Thoracic aorta endothelial cell (primary cell): ENCODE measurements around the gene SLC30A3. TPM values are rescaled to one million over a fixed set of nuclear protein-coding genes. Genes with fewer than 3 reads are reported as not detected.

Experiments used
- total RNA-seq: library from RNA; depleted of rRNA; stranded (reverse); fragments of >200 nt; gene quantifications from 2 replicates; pipeline ENCODE4 v1.2.3, GENCODE V29; 2012

The SLC30A3 gene, protein sequence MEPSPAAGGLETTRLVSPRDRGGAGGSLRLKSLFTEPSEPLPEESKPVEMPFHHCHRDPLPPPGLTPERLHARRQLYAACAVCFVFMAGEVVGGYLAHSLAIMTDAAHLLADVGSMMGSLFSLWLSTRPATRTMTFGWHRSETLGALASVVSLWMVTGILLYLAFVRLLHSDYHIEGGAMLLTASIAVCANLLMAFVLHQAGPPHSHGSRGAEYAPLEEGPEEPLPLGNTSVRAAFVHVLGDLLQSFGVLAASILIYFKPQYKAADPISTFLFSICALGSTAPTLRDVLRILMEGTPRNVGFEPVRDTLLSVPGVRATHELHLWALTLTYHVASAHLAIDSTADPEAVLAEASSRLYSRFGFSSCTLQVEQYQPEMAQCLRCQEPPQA
- 0.36 TPM in 1 of 2 replicates, not detected in the other for total RNA-seq

GRCh38 chr2:27262379-27263286 is at the start of gene SLC30A3:
Gene SLC30A3, minus strand, starts transcription at chr2:27263047. Its CDS starts 141 bp downstream, at chr2:27262906.

GRCh38 chr2:27308359-27308881 is 45.6 kb upstream of the SLC30A3 start, which contains the start of gene UCN:
Gene UCN, minus strand, starts transcription at chr2:27308445. Its CDS starts 550 bp downstream, at chr2:27307895.

DNA sequence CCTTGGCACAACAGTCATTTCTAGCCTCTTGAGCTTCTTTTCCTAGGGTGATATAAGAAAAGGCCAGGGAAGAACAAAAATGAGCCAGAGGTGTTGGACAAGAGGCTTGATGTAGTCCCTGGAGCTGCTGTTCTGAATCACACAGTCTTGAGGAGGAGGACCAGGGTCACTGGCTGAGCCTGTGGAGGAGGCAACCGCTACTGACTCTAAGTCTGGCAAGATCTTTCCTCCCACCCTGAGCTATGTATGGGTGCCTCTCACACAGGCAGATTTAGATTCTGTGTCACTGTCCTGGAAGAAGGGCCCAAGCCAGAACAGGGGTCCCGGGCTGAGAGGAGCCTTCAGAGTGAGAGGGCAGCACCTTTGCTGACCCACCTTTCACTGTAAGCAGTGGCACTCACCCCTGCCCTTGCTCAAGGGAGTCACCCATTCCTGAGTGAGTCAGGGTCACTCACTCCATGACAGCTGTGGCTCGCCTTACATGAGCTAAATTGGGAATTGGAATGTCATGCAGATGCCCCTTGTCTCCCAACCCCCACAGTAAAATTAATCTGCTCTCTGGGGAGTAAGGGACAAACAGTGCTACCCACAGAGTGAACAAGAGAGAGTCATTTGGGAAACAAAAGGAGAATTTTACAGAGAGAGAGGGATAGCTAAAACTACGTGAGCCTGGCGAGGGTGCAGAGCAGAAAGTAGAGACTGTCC is 19.2 kb upstream of the SLC30A3 start, which contains the start of gene TRIM54:
TRIM54 (plus strand) TSS at position 575 of the 705 bp plus-strand sequence. CDS start 303 bp downstream, outside the sequence.

DNA sequence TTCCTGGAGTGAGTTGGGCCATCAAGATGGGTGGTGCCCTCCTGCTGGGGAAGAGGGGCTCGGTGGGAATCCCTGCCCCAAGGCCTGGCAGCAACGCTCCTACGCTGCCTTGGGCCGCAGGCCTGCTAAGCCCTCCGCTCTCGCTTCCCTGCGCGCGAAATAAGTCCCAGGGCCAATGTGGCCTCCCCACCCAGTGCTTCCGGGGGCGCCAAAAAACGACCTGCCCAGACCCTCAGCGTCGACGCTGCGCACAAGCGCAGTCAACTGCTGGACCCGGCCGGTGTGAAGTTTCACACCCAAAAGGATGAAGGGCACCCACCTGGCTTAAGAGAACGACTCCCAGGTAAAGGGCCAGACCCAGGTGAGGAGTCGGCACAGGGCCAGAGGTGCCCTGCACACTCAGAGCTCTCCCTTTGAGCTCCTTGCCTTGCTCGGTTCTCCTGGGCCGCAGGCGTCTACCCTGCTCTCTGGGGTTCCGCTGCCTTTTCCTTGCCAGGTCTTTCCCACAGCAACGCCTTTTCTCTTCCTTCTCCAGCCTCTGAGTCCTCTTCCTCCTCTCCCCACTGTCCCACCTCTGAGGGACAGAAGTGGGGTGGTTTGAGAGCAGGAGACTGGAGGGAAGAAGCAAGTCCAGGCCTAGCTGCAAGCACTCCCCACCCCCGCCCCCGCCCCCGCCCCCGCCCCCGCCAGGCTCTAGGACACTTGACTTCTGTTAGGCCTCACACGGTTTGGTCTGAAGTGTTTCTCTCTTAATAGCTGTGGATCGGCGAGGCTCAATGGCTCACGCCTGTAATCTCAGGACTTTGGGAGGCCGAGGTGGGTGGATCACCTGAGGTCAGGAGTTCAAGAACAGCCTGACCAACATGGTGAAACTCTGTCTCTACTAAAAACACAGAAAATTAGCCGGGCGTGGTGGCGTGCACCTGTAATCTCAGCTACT is 12.6 kb upstream of the SLC30A3 start, which contains the start of gene DNAJC5G:
DNAJC5G (plus strand) TSS at position 223 of the 940 bp plus-strand sequence. CDS start 1,296 bp downstream, outside the sequence.

DNA sequence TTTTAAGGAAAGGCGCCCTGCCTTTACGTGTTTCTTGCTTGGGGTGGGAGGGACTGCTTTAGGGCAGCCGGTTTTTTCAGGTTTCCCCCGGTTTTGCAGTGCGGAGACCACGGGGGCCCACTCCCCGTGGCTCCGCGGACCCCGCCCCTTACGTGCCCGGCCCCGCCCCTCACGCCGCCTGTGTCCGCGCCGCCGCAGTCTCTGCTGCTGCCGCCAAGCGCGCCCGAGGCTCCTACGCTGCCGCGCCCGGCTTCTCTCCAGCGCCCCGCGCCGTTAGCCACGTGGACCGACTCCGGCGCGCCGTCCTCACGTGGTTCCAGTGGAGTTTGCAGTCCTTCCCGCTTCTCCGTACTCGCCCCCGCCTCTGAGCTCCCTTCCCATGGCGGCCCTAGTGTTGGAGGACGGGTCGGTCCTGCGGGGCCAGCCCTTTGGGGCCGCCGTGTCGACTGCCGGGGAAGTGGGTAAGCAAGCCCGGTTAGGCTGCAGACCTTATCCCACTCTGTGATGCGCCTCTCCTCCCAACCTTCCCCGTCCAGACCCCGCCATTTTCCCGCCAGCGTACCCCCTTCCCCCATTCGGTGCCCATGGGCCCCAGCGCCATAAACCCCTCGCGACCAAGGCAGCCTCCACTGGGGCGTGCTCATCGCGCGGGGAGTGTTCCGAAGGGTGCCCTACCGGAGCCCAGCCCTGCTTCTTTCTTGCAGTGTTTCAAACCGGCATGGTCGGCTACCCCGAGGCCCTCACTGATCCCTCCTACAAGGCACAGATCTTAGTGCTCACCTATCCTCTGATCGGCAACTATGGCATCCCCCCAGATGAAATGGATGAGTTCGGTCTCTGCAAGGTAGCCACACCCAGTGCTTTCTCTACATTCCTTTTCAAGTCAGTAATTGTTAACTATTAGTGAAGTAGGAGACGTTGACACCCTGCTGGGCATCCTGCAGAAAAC is 45.4 kb downstream of the SLC30A3 start, which contains the start of gene CAD:
CAD (plus strand) TSS at position 197 of the 949 bp plus-strand sequence; CDS start at position 380, 183 bp downstream.

DNA sequence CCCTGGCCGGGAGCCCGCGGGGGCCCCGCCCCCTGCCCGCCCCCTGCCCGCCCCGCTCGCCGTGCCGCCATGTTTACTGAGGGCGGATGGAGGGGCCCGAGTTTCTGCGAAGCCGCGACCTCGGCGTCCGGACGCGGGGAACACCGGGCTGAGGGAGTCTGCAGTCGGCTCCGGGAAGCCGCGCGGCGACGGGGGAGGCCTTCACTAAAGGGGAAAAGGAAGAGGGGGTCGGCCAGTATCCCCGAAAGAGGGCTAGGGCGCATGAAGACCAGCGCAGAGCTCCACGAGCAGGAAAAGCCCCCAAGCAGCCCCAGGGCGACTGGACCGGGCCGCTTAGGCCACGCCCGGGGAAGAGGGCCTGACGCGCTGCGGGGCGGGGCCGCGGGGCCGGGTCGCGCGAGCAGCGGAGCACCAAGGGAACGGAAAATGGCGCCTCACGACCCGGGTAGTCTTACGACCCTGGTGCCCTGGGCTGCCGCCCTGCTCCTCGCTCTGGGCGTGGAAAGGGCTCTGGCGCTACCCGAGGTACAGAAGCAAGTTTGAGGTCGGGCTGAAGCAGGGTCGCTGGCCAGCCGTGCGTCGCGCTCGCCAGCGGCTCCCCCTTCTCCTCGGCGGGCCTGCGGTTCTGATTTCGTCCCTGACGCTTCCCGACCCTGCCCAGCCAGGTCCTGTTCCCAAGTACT is 50.8 kb downstream of the SLC30A3 start, which contains the start of the genes ATRAID and SLC5A6:
ATRAID (plus strand) TSS at position 99 of the 683 bp plus-strand sequence; CDS start at position 427, 328 bp downstream.
SLC5A6 (minus strand) TSS at position 326 of the 683 bp plus-strand sequence. CDS start 4,618 bp downstream, outside the sequence.

Other genes with a start within 250 kb of the SLC30A3 start
- 50.4 and 57.4 TPM in 2 replicates for gene TMEM214, start 230.1 kb downstream of the SLC30A3 start, total RNA-seq
- 24.5 and 24.7 TPM in 2 replicates for gene AGBL5, start 211.4 kb downstream of the SLC30A3 start, total RNA-seq
- 183 and 195 TPM in 2 replicates for gene OST4, start 191.4 kb downstream of the SLC30A3 start, total RNA-seq
- gene EMILIN1, start 184.4 kb downstream of the SLC30A3 start, total RNA-seq: 7.6 and 9.8 TPM in 2 replicates
- gene KHK, start 176.3 kb downstream of the SLC30A3 start, total RNA-seq: 2.4 and 3.4 TPM in 2 replicates
- gene CGREF1, start 143.9 kb downstream of the SLC30A3 start, total RNA-seq: 1.3 and 3.0 TPM in 2 replicates
- 0.13 TPM in 1 of 2 replicates, not detected in the other for gene ABHD1, start 139.2 kb downstream of the SLC30A3 start, total RNA-seq
- 38.4 and 42.0 TPM in 2 replicates for gene PREB, start 128.4 kb downstream of the SLC30A3 start, total RNA-seq
- gene PRR30, start 123.6 kb downstream of the SLC30A3 start, total RNA-seq: not detected in 2 replicates
- not detected in 2 replicates for gene TCF23, start 114.0 kb downstream of the SLC30A3 start, total RNA-seq
- 84.8 and 101 TPM in 2 replicates for gene ATRAID, start 51.0 kb downstream of the SLC30A3 start, total RNA-seq
- 41.8 and 50.3 TPM in 2 replicates for gene SLC5A6, start 50.8 kb downstream of the SLC30A3 start, total RNA-seq
- gene CAD, start 45.7 kb downstream of the SLC30A3 start, total RNA-seq: 46.7 and 70.7 TPM in 2 replicates
- gene DNAJC5G, start 12.4 kb upstream of the SLC30A3 start, total RNA-seq: not detected in 2 replicates
- not detected in 2 replicates for gene TRIM54, start 19.4 kb upstream of the SLC30A3 start, total RNA-seq
- gene UCN, start 45.4 kb upstream of the SLC30A3 start, total RNA-seq: 0.13 and 0.36 TPM in 2 replicates
- gene MPV17, start 60.0 kb upstream of the SLC30A3 start, total RNA-seq: 52.3 and 60.1 TPM in 2 replicates
- 45.1 and 51.3 TPM in 2 replicates for gene GTF3C2, start 93.7 kb upstream of the SLC30A3 start, total RNA-seq
- 32.6 and 34.1 TPM in 2 replicates for gene EIF2B4, start 107.3 kb upstream of the SLC30A3 start, total RNA-seq
- gene SNX17, start 107.6 kb upstream of the SLC30A3 start, total RNA-seq: 106 and 126 TPM in 2 replicates
- gene ZNF513, start 117.7 kb upstream of the SLC30A3 start, total RNA-seq: 7.4 and 10.7 TPM in 2 replicates
- 133 and 134 TPM in 2 replicates for gene PPM1G, start 146.5 kb upstream of the SLC30A3 start, total RNA-seq
- 116 and 119 TPM in 2 replicates for gene NRBP1, start 165.6 kb upstream of the SLC30A3 start, total RNA-seq
- gene KRTCAP3, start 179.3 kb upstream of the SLC30A3 start, total RNA-seq: 0.53 and 0.57 TPM in 2 replicates
- gene IFT172, start 226.7 kb upstream of the SLC30A3 start, total RNA-seq: 25.4 and 25.9 TPM in 2 replicates
- 17.3 and 18.1 TPM in 2 replicates for gene FNDC4, start 232.2 kb upstream of the SLC30A3 start, total RNA-seq
- 9.2 and 9.6 TPM in 2 replicates for gene GCKR, start 233.8 kb upstream of the SLC30A3 start, total RNA-seq